HG03439 (cell line): ENCODE results near the gene SASH1.
"Not testable (repeated sequence)": the region's sequence is repeated elsewhere in the genome, so short reads cannot be mapped to it uniquely, and the experiment has no call there.

Experiments
- ATAC-seq: cut with Tn5 transposase; IDR thresholded peaks from one replicate; pipeline ENCODE4 v1.9.1; 2021; ENCODE audit warnings: mild to moderate bottlenecking, moderate library complexity; ENCODE audit not compliant: unreplicated experiment

The SASH1 gene

DNA sequence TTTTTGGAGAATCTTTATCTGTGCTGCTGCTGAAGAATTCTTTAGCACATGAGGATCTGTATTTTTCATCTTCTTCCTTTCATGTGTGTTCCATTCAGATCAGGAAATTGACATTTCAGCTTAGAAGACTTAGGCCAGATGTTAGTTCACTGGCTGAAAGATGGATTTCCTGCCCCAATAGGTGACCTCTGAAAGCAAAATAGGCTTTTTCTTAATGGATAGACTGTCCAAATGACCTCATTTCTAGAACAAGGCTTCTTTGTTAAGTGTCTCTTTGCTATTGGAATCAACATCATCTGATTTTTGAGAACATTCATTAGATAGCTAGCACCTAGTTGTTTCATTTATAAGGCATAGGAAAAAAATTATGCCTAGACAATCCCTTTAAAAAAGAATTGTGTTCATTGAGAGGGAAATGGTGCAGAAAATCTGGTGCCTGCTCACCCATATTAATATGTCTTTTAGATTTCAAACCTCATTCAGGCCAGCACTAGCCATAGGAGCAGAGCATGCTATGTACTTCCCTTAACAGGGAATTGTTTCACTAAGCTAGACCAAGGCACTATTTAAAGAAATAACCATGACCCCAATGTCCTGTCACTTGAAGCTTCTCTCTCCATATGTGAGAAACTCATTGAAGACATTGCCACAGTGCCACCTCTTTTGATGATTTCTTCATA lies 13.6 kb upstream of the SASH1 start:
- ATAC-seq = no peak

DNA sequence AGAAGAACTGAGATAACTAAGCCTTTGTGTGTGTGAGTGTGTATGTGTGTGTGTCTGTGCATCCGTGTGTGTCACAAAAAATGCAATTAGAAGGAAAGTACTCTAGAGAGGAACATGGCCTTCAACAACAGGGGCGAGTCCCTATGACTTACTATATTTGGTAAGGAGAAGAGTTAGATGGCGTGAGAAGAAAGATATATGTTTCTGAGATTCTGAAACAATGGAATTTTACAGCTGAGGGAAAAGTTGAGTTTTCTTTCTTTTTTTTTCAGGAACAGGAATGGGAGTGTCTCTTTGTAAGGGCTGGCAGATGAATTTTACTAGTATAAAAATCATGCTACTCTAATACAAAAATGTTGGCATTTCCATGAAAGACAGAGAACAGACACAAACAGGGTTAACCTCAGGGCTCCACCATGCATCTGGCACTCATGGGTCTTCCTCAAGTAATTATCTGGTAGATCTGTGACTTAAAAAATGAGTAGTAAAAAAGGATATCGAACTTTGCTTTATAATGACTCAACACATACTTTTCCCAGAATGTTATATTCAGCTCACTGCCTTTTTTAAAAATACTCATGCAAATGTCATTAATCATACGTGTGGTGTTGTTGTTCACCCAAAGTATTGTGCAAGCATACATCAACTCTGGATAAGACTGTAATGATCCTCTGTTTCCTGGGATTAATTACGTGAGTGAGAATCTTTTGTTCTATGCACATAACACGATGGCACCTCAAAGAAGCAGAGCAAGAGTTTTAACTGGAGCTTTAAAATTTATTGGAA lies 12.8 kb upstream of the SASH1 start:
- ATAC-seq = no peak

DNA sequence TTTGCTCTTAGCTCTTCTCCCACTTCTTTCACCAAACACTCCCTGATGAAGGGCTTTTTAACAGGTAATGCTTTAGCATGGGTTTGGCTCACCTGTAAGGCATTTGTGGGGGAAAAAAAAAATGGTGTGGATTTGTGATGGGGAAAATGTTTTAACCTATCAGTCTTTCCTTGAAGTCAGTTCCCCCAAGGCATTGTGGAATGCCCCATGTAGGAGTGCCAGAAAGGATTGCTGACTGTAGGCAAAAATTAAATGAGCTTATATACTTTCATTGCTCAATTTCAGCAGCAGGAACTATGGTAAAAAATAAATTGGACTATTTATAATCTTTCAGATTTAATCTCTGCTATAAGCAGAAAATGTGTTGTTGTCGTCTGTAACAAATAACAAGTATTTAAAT lies 10.6 kb upstream of the SASH1 start:
- ATAC-seq = no peak

DNA sequence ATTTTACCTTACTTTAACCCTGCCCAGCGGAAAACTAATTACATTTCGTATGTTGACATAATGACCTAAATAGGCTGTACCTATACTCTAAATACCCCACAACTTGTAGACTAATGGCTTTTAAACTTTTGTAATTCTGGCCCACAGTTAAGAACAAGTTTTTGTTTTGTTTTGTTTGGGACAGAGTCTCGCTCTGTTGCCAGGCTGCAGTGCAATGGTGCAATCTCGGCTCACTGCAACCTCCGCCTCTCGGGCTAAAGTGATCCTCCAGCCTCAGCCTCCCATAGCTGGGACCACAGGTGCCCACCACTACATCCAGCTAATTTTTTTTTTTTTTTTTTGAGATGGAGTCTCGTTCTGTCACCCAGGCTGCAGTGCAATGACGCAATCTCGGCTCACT lies 5.7 kb upstream of the SASH1 start:
- ATAC-seq = no peak

- no peak for ATAC-seq
These were observed 2.9 kb upstream of the SASH1 start for GRCh38 chr6:148339766-148340165.

- no peak for ATAC-seq
These were observed 1.9 kb upstream of the SASH1 start for GRCh38 chr6:148340586-148341297.

GRCh38 chr6:148342100-148342349 lies 613 bp upstream of the SASH1 start:
- ATAC-seq = no peak

DNA sequence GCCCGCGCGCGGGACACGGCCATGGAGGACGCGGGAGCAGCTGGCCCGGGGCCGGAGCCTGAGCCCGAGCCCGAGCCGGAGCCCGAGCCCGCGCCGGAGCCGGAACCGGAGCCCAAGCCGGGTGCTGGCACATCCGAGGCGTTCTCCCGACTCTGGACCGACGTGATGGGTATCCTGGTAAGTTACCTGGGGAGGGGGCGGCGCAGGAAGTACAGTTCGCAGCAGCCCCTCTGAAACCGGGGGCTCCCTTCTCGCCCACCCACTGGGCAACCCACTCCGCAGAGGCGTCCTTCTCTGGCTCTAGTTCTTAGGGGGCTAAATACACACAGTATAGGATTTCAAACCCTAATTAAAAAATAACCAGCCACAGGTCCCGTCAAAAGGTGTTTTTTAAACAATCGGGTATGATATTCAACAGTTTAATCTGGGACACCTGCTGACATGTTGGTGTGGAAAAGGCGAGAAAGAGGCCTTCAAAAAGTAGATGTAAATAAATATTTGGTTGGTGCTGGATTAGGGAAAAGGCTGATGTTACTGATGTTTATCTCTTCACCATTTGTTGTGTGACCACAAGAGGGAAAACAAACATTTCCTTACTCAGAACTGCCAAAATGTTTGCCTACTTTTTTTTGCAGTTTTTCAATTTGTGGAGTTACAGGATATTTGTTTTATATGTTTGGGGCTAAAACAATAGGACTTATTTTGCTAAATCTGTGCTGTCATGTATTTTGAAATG lies 577 bp downstream of the SASH1 start:
- ATAC-seq = no peak

DNA sequence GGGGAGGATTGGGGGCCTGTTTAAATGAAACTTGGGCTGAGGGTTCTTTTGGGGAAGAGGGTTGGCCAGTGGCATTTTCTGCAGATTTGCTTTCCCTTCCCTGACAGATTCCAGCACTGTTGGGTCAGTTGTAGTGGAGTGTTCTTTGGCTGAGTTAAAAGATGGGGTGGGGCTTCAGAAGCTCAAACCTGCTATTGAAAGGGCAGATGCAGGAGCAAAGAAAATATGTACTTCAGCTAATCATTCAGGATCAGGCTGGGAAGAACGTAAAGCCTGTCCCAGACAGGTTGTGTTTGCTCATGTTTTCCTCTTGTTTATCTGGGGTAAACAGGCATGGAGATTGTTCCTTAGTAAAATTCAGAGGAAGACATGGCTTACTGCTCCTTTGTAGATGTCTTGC lies 2.5 kb downstream of the SASH1 start:
- no peak for ATAC-seq

- no peak for ATAC-seq
These were observed 2.9 kb downstream of the SASH1 start for GRCh38 chr6:148345578-148345977.

DNA sequence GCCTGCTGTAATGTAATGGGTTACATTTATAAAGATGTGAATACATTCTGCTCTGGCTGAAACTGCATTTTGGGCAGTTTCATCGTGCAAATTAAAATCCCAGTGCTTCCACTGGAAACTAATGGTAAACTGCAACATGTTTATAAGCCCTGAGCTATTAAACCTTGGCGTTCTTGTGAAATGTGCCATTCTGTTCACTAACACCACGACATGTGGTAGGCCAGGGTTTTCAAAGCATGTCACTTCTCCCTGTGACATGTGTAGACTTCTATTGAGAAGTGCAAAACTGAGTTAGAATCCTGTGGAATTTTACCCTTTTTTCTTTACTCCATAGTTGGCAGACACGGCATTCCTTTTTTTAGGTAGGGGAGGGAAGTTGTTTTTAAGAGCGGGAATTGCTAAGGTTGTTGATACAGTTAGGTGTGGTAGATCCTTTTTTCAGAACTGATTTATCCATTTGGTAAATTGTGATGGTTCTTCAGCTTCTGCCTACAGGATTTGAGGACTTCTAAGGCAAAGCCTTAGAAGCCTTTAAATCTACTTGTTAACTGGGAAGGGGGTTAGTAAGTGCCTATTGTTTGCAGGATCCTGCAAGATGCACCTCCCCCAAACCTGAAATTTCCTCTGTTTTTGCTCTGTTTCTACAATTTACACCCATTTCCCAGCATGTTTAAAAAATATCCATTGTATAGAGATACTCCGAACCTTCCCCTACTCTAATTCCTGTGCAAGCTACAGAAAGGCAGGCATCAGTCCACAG lies 4.2 kb downstream of the SASH1 start:
- ATAC-seq = no peak

DNA sequence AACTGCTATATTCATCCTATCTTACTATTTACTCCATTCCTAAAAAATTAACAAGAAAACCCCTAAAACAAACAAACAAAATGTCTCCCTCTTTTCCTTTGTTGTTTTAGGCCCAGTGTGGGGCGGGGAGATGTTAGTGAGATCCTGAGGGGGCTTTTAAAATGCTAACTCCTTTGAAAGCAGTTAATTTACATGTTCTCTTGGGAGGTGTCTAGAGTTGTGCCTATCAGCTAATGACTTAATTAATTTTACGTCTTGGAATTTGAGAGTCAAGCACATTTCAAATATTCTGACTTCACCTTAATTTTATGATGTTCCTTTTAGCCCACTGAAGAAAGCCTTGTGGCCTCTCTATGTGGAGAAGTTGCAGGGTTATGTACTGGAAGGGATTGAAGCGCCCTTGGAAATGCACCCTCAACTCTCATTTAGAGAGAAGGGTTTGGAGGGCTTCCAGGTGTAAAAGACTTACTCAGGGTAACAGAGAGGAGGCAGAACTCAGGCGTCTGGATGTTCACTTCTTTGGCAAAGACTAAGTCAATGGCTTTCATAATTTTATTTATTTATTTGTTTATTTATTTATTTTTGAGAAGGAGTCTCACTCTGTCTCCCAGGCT lies 4.9 kb downstream of the SASH1 start:
- no peak for ATAC-seq

DNA sequence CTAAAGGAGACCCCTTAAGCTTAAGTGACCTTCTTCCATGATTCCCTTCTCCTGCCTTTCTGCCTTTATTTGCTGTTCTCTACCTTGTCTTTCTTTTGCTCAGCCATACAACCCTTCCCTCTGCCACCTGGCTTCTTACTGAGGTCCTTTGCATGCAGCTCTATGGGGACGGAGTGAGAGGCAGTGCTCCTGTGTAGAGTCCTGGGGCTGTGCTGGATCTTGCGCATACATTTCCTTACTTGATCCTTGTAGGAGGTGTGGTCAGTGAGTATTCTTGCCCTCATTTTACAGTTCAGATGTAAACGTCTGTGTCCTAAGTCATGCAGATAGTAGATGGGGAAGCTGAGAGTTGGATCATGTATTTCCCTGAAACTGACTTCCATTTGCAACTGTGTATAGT lies 5.7 kb downstream of the SASH1 start:
- ATAC-seq = no peak

DNA sequence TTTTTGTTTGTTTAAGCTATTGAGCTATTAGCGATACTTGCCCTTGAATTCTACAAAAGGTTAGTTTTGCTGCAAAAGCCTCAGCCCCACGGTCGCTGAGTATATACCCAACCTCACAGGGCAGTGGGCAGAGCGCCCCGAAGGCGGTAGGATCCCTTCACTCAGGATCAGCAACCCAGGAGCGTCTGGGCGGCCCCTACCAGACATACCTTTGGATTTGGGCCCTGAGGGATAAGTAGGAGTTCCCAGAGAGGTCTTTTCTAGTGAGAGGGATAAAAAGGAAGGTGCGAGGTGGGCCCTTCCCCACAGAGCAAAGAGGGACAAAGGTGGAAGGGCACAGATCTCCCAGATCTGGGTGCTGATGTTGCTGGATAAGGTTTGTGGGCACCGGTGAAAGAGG lies 6.1 kb downstream of the SASH1 start:
- no peak for ATAC-seq

GRCh38 chr6:148349466-148349865 lies 6.8 kb downstream of the SASH1 start:
- no peak for ATAC-seq

DNA sequence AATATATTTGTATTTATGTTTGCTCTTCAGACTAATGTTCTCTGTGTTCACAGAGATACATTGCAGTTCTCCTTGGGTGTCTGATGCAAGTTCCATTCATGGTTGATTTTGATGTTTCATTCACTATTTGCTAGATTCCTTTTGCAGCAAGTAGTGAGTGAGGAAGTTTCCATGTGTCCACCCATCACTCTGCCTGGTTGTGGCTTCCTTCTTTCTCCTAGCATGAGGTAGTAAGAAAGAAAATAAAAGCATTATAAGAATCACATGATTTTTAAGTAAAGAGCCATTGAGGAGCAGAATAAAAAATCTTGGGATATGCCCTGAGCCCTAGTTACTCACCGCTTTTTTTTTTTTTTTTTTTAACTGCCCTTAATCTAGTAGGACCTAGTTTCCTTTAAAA lies 8.7 kb downstream of the SASH1 start:
- no peak for ATAC-seq

GRCh38 chr6:148352421-148352820 lies 9.8 kb downstream of the SASH1 start:
- ATAC-seq = not testable (repeated sequence)

- ATAC-seq = no peak
These were observed 15.7 kb downstream of the SASH1 start for GRCh38 chr6:148358196-148358785.

DNA sequence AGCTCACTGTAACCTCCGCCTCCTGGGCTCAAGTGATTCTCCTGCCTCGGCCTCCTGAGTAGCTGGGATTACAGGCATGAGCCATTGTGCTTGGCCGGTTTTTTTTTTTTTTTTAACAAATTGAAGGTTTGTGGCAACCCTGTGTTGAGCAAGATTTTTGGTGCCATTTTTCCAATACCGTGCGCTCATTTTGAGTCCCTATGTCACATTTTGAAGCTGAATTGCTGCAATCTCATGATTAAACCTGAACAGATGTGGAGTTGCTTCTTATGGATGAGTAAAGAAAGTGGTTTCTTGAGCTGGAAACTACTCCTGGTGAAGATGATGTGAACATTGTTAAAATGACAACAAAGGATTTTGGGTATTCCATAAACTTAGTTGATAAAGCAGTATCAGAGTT lies 16.6 kb downstream of the SASH1 start:
- ATAC-seq = no peak
